H4 (cell line): ENCODE results near the gene AIMP1. TPM values are rescaled to one million over a fixed set of nuclear protein-coding genes. Genes with fewer than 3 reads are reported as not detected.

ENCODE experiments used
- total RNA-seq: library from RNA; depleted of rRNA; stranded (reverse); fragments of >200 nt; shearing (Covaris generic); gene quantifications from 2 replicates; pipeline ENCODE4 v1.2.3, GENCODE V29; 2014; rRNA removed

Gene AIMP1
- total RNA-seq, 1 experiment from 2014 or later = 50.0 TPM

Other genes starting within 250 kb of the AIMP1 start
- 12.4 and 14.4 TPM in 2 replicates for gene TBCK, start 341 bp upstream of the AIMP1 start, total RNA-seq
- not detected in 2 replicates for gene GIMD1, start 52.2 kb downstream of the AIMP1 start, total RNA-seq